Suprapubic skin (tissue), 4 donors: ENCODE results near the gene USP34. TPM values are rescaled to one million over a fixed set of nuclear protein-coding genes. Genes with fewer than 3 reads are reported as not detected.

Experiments used
- DNase-seq, 2 donors: peaks; one replicate each; pipeline ENCODE4 v3.0.0-alpha.2; 2019; ENCODE audit warnings: low spot score in 2 of 2
- H3K27ac ChIP-seq: fragments of 200-600 bp; sonication (generic); one replicate; pipeline ENCODE4 v1.5.1; 2019
- H3K27me3 ChIP-seq: fragments of 200-600 bp; sonication (generic); one replicate; pipeline ENCODE4 v1.5.1; 2019
- H3K36me3 ChIP-seq: fragments of 200-600 bp; sonication (generic); one replicate; pipeline ENCODE4 v1.5.1; 2019
- H3K4me1 ChIP-seq: fragments of 200-600 bp; sonication (generic); one replicate; pipeline ENCODE4 v1.5.1; 2019
- H3K4me3 ChIP-seq: fragments of 200-600 bp; sonication (generic); one replicate; pipeline ENCODE4 v1.5.1; 2019; ENCODE audit warnings: mild to moderate bottlenecking
- H3K9me3 ChIP-seq: fragments of 200-600 bp; sonication (generic); one replicate; pipeline ENCODE4 v1.5.1; 2019
- CTCF ChIP-seq, 2 donors: fragments of 200-600 bp in 1 of 2; fragments of 450-650 bp in 1 of 2; sonication (generic) in 1 of 2; IDR thresholded peaks; one replicate each; pipeline ENCODE4 v1.5.1; 2016 to 2019; ENCODE audit warnings: antibody characterized with exemption in 2 of 2, mild to moderate bottlenecking in 1 of 2, moderate library complexity in 1 of 2
- EP300 ChIP-seq: sonication (generic); formaldehyde crosslinking; IDR thresholded peaks from one replicate; pipeline ENCODE4 v1.6.1; 2017; ENCODE audit warnings: antibody characterized with exemption
- POLR2A ChIP-seq, 2 donors: fragments of 450-650 bp; IDR thresholded peaks; one replicate each; pipeline ENCODE4 v1.6.1; 2017; ENCODE audit warnings: antibody characterized with exemption in 2 of 2, mild to moderate bottlenecking in 2 of 2, moderate library complexity in 2 of 2
- POLR2AphosphoS5 ChIP-seq, 3 donors: sonication (generic); formaldehyde crosslinking; IDR thresholded peaks; one replicate each; pipeline ENCODE4 v1.6.1; 2017; ENCODE audit warnings: antibody characterized with exemption in 3 of 3
- WGBS: methylation state at CpG from one replicate; pipeline ENCODE4 v1.1.5; 2018; 5-methylcytosine and 5-hydroxymethylcytosine counted together
- total RNA-seq, 4 donors: library from RNA; depleted of rRNA; stranded (reverse); fragments of >200 nt; gene quantifications; one replicate each; pipeline ENCODE4 v1.1.0, GENCODE V29; 2016

The USP34 gene
- total RNA-seq, 4 donors from 2014 or later: 94.5 to 242 (median 111) TPM

DNA sequence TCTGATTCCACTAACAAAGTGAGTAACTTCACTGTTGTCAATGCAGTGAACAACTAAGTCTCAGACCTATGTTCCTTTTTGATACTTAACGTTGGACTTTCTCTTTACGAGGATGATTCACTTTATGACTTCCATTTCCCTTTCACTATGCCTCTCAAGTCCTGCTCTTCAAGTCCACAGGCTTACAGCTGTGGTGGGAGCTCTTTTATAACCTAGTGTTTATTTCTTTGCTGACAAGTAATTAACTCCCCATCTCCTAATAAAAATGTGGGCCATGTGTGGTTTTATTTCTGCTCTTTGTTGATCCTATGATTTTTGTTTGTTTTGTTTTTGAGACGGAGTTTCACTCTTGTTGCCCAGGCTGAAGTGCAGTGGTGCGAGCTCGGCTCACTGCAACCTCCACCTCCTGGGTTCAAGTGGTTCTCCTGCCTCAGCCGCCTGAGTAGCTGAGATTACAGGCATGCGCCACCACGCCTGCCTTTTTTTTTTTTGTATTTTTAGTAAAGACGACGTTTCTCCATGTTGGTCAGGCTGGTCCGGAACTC is 142.1 kb downstream of the USP34 start:
- DNase-seq: no peak
- Histone ChIP-seq H3K36me3 (peaks cover 73% of the 10 kb centered on the region), H3K4me1 (no peaks in the 10 kb centered on the region), H3K27me3 (no peaks in the 10 kb centered on the region), H3K27ac (no peak overlapping the region), H3K4me3 (no peak overlapping the region), H3K9me3 (no peaks in the 10 kb centered on the region)
- 84% methylated on average over 11 of the region's 11 CpGs for WGBS
- TF ChIP-seq POLR2A (IDR thresholded peaks at IDR 0.05) (no peak), POLR2AphosphoS5 (IDR thresholded peaks at IDR 0.05) (no peak), EP300 (no peak), CTCF (IDR thresholded peaks at IDR 0.05) (no peak)

GRCh38 chr2:61327173-61327572 is 143.7 kb downstream of the USP34 start:
- DNase-seq: no peak
- no peak overlapping the region for H3K27ac ChIP-seq
- H3K36me3 ChIP-seq: peaks cover 75% of the 10 kb centered on the region
- H3K4me1 ChIP-seq: no peaks in the 10 kb centered on the region
- no peaks in the 10 kb centered on the region for H3K9me3 ChIP-seq
- WGBS: 93% methylated on average over 3 of the region's 3 CpGs
- TF ChIP-seq CTCF (IDR thresholded peaks at IDR 0.05): no peak
- TF ChIP-seq POLR2AphosphoS5 (IDR thresholded peaks at IDR 0.05): no peak
- TF ChIP-seq EP300: no peak
- no peak for TF ChIP-seq POLR2A (IDR thresholded peaks at IDR 0.05)
- no peak overlapping the region for H3K4me3 ChIP-seq
- H3K27me3 ChIP-seq: no peaks in the 10 kb centered on the region

DNA sequence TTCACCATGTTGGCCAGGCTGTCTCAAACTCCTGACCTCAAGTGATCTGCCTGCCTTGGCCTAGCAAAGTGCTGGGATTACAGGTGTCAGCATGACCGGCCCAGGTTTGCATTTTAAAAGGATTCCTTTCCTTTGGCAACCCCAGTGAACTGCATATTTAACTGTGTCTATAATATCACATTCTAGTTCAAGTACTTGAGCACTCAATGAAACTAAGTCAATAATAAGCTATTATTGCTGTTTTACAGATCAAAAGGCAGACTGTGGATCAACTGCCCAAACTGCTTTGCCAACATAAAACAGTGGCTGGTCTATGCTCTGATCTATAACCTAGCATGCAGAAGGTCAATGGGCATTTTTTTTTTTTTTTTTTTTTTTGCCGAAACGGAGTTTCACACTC is 144.5 kb downstream of the USP34 start:
- no peak for DNase-seq
- H3K4me3 ChIP-seq: no peak overlapping the region
- H3K27me3 ChIP-seq: no peaks in the 10 kb centered on the region
- H3K36me3 ChIP-seq: peaks cover 76% of the 10 kb centered on the region
- no peaks in the 10 kb centered on the region for H3K9me3 ChIP-seq
- H3K27ac ChIP-seq: no peak overlapping the region
- 86% methylated on average over 3 of the region's 3 CpGs for WGBS
- no peaks in the 10 kb centered on the region for H3K4me1 ChIP-seq
- TF ChIP-seq CTCF (IDR thresholded peaks at IDR 0.05): no peak
- TF ChIP-seq EP300: no peak
- no peak for TF ChIP-seq POLR2A (IDR thresholded peaks at IDR 0.05)
- no peak for TF ChIP-seq POLR2AphosphoS5 (IDR thresholded peaks at IDR 0.05)

DNA sequence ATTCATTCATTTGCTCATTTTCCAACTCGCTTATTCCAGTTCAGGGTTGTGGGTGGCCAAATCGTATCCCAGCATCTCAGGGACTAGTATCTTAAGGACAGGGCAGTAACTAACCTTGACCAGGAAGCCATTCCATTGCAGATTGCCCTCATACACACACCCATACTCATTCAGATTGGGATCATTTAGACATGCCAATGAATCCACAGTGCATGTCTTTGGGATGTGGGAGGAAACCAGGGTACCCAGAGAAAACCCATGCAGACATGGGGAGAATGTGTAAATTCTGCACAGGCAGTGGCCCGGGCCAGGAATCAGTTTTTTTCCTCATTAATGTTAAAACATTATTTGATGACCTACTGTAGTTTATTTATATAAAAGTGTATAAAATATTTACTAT is 150.7 kb downstream of the USP34 start:
- TF ChIP-seq EP300: no peak
- no peak for TF ChIP-seq CTCF (IDR thresholded peaks at IDR 0.05)
- no peak for TF ChIP-seq POLR2A (IDR thresholded peaks at IDR 0.05)
- no peak for TF ChIP-seq POLR2AphosphoS5 (IDR thresholded peaks at IDR 0.05)
- Histone ChIP-seq H3K27me3 (no peaks in the 10 kb centered on the region), H3K27ac (no peak overlapping the region), H3K9me3 (no peaks in the 10 kb centered on the region), H3K4me1 (no peaks in the 10 kb centered on the region), H3K36me3 (peaks cover 76% of the 10 kb centered on the region), H3K4me3 (no peak overlapping the region)
- no peak for DNase-seq
- 95% methylated on average over 3 of the region's 3 CpGs for WGBS

DNA sequence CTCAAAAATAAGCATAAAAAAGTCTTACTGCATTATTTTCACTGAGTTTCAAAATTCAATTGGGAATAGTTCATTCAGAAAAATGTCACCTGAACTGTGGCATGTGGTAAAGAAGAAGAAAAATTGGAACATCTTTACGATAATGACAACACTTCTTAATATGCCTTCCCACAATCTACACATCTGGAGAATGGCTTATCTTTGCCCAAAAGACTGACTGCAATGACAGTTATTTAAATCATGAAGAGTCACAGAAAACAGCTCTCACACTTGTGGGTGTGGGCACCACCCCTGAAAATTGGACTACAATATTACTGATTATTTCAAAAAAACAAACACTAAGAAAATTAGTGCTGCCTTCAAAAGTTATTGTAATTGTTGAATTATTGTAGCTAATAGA is 152.3 kb downstream of the USP34 start:
- H3K4me3 ChIP-seq: no peak overlapping the region
- no peak for TF ChIP-seq POLR2AphosphoS5 (IDR thresholded peaks at IDR 0.05)
- no peak overlapping the region for H3K27ac ChIP-seq
- H3K27me3 ChIP-seq: no peaks in the 10 kb centered on the region
- H3K9me3 ChIP-seq: no peaks in the 10 kb centered on the region
- peaks cover 75% of the 10 kb centered on the region for H3K36me3 ChIP-seq
- 94% methylated on average over 1 of the region's 1 CpG for WGBS
- no peak for DNase-seq
- no peaks in the 10 kb centered on the region for H3K4me1 ChIP-seq

DNA sequence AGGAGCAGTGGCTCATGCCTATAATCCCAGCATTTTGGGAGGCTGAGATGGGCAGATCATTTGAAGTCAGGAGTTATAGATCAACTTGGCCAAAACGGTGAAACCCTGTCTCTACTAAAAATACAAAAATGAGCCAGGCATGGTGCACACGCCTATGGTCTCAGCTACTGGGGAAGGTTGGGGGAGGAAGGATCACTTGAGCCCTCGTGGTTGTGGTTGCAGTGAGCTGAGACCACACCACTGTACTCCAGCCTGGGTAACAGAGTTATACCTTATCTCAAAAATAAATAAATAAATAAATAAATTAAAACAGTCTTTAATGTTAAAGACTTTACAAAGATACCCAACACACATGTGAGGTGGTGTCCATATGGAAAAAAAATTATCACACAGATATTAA is 174.9 kb downstream of the USP34 start:
- 90% methylated on average over 3 of the region's 3 CpGs for WGBS
- no peak for TF ChIP-seq EP300
- no peak for TF ChIP-seq CTCF (IDR thresholded peaks at IDR 0.05)
- TF ChIP-seq POLR2A (IDR thresholded peaks at IDR 0.05): no peak
- TF ChIP-seq POLR2AphosphoS5 (IDR thresholded peaks at IDR 0.05): no peak
- Histone ChIP-seq H3K27ac (no peak overlapping the region), H3K4me3 (no peak overlapping the region), H3K9me3 (no peaks in the 10 kb centered on the region), H3K27me3 (no peaks in the 10 kb centered on the region), H3K4me1 (no peaks in the 10 kb centered on the region), H3K36me3 (peaks cover 47% of the 10 kb centered on the region)
- no peak for DNase-seq
